ENCODE data around the gene YPEL1. TPM values are rescaled to one million over a fixed set of nuclear protein-coding genes. Genes with fewer than 3 reads are reported as not detected.

The YPEL1 gene
- total and polyA plus RNA-seq, 2 of the 13 experiments (the other 11 are each of a cell fraction or from before 2014, with no cell fraction given), result 0.33 to 2.5 TPM

DNA sequence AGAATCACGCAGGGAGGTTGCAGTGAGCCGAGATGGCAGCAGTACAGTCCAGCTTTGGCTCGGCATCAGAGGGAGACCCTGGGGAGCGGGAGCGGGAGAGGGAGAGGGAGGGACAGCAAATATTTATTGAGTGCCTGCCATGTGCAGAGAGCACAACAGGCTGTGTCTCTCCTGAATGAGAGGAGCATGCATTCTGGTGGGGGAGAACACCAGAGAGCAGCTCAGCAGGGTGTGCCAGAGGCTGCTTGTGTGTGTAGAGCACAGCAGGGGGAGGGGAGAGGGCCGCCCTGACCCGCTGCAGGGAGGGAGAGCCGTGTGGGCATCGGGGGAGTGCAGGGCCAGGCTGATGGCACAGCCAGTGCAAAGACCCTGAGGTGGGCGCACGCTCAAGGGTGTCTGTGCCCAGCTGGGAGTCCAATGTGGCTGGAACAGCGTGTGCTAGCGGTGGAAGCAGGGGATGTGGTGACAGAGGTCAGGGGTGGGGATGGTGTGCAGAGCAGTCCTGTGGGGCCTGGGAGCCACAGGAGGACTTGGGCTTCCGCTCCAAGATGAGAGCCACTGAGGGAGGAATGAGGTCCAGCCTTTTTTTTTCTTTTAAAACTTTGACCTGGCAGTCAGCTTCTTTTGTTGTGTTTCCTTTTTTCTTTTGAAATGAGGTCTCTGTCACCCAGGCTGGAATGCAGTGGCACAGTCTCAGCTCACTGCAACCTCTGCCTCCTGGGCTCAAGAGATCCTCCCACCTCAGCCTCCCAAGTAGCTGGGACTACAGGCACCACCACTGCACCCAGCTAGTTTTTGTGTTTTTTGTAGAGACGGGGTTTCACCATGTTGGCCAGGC, 57.8 kb downstream of the YPEL1 start (continued):
- peak; percentile 88; the same call in 1 of the 2 replicates for TF ChIP-seq ZNF619 (CRISPR knock-in tag; IDR thresholded peaks at IDR 0.05)
- TF ChIP-seq ZNF749 (CRISPR knock-in tag; IDR thresholded peaks at IDR 0.05; ENCODE audit: borderline replicate concordance), result no peak
- TF ChIP-seq ASH2L (IDR thresholded peaks at IDR 0.05; ENCODE audit: insufficient read length, low read depth, low read length), result no peak
- TF ChIP-seq, protein P1, sequence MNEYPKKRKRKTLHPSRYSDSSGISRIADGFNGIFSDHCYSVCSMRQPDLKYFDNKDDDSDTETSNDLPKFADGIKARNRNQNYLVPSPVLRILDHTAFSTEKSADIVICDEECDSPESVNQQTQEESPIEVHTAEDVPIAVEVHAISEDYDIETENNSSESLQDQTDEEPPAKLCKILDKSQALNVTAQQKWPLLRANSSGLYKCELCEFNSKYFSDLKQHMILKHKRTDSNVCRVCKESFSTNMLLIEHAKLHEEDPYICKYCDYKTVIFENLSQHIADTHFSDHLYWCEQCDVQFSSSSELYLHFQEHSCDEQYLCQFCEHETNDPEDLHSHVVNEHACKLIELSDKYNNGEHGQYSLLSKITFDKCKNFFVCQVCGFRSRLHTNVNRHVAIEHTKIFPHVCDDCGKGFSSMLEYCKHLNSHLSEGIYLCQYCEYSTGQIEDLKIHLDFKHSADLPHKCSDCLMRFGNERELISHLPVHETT (CRISPR knock-in tag; conservative IDR thresholded peaks at IDR 0.05), result no peak
- TF ChIP-seq PPARG (CRISPR knock-in tag; conservative IDR thresholded peaks at IDR 0.05), result 0 out of 2 replicates have a peak, but pooled peaks have one; percentile 47
- TF ChIP-seq ZNF703 (CRISPR knock-in tag; IDR thresholded peaks at IDR 0.05; ENCODE audit: borderline replicate concordance), result no peak
- TF ChIP-seq ZNF331 (CRISPR knock-in tag; IDR thresholded peaks at IDR 0.05), result peak; percentile 45; the same call in 1 of the 2 replicates
- TF ChIP-seq, protein P2, sequence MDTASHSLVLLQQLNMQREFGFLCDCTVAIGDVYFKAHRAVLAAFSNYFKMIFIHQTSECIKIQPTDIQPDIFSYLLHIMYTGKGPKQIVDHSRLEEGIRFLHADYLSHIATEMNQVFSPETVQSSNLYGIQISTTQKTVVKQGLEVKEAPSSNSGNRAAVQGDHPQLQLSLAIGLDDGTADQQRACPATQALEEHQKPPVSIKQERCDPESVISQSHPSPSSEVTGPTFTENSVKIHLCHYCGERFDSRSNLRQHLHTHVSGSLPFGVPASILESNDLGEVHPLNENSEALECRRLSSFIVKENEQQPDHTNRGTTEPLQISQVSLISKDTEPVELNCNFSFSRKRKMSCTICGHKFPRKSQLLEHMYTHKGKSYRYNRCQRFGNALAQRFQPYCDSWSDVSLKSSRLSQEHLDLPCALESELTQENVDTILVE (CRISPR knock-in tag; IDR thresholded peaks at IDR 0.05), result no peak
- TF ChIP-seq, protein P3, sequence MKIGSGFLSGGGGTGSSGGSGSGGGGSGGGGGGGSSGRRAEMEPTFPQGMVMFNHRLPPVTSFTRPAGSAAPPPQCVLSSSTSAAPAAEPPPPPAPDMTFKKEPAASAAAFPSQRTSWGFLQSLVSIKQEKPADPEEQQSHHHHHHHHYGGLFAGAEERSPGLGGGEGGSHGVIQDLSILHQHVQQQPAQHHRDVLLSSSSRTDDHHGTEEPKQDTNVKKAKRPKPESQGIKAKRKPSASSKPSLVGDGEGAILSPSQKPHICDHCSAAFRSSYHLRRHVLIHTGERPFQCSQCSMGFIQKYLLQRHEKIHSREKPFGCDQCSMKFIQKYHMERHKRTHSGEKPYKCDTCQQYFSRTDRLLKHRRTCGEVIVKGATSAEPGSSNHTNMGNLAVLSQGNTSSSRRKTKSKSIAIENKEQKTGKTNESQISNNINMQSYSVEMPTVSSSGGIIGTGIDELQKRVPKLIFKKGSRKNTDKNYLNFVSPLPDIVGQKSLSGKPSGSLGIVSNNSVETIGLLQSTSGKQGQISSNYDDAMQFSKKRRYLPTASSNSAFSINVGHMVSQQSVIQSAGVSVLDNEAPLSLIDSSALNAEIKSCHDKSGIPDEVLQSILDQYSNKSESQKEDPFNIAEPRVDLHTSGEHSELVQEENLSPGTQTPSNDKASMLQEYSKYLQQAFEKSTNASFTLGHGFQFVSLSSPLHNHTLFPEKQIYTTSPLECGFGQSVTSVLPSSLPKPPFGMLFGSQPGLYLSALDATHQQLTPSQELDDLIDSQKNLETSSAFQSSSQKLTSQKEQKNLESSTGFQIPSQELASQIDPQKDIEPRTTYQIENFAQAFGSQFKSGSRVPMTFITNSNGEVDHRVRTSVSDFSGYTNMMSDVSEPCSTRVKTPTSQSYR (CRISPR knock-in tag; IDR thresholded peaks at IDR 0.05; ENCODE audit: borderline replicate concordance), result peak; percentile 86; the same call in 1 of the 2 replicates
- no peak for TF ChIP-seq SPEN (CRISPR knock-in tag; IDR thresholded peaks at IDR 0.05; ENCODE audit: low read depth)
- no peak for TF ChIP-seq NR3C1 (CRISPR knock-in tag; IDR thresholded peaks at IDR 0.05)
- TF ChIP-seq KDM6A (CRISPR knock-in tag; IDR thresholded peaks at IDR 0.05; ENCODE audit: low read depth), result peak; percentile 15; the same call in 1 of the 2 replicates
- TF ChIP-seq ZNF780A (CRISPR knock-in tag; IDR thresholded peaks at IDR 0.05), result no peak
- TF ChIP-seq NFYC (CRISPR knock-in tag; IDR thresholded peaks at IDR 0.05), result no peak
- no peak for TF ChIP-seq NFIB (CRISPR knock-in tag; IDR thresholded peaks at IDR 0.05; ENCODE audit: borderline replicate concordance)
- no peak for TF ChIP-seq ARNT (IDR thresholded peaks at IDR 0.05)
- TF ChIP-seq BCL6 (CRISPR knock-in tag; IDR thresholded peaks at IDR 0.05), result peak; percentile 45; the same call in 1 of the 2 replicates
- TF ChIP-seq, protein P4, sequence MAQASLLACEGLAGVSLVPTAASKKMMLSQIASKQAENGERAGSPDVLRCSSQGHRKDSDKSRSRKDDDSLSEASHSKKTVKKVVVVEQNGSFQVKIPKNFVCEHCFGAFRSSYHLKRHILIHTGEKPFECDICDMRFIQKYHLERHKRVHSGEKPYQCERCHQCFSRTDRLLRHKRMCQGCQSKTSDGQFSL (CRISPR knock-in tag; IDR thresholded peaks at IDR 0.05), result 0 out of 2 replicates have a peak, but pooled peaks have one; percentile 19
- TF ChIP-seq, protein P5, sequence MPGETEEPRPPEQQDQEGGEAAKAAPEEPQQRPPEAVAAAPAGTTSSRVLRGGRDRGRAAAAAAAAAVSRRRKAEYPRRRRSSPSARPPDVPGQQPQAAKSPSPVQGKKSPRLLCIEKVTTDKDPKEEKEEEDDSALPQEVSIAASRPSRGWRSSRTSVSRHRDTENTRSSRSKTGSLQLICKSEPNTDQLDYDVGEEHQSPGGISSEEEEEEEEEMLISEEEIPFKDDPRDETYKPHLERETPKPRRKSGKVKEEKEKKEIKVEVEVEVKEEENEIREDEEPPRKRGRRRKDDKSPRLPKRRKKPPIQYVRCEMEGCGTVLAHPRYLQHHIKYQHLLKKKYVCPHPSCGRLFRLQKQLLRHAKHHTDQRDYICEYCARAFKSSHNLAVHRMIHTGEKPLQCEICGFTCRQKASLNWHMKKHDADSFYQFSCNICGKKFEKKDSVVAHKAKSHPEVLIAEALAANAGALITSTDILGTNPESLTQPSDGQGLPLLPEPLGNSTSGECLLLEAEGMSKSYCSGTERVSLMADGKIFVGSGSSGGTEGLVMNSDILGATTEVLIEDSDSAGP (CRISPR knock-in tag; IDR thresholded peaks at IDR 0.05; ENCODE audit: borderline replicate concordance), result peak; percentile 78
- no peak for TF ChIP-seq SNAPC2 (CRISPR knock-in tag; IDR thresholded peaks at IDR 0.05)
- TF ChIP-seq MEF2D (CRISPR knock-in tag; IDR thresholded peaks at IDR 0.05), result no peak

Measured in HepG2 (cell line).